ENCODE data around the gene GALNT2. TPM values are rescaled to one million over a fixed set of nuclear protein-coding genes. Genes with fewer than 3 reads are reported as not detected.

Gene GALNT2
- total RNA-seq, 1 experiment from 2014 or later = 114 TPM

DNA sequence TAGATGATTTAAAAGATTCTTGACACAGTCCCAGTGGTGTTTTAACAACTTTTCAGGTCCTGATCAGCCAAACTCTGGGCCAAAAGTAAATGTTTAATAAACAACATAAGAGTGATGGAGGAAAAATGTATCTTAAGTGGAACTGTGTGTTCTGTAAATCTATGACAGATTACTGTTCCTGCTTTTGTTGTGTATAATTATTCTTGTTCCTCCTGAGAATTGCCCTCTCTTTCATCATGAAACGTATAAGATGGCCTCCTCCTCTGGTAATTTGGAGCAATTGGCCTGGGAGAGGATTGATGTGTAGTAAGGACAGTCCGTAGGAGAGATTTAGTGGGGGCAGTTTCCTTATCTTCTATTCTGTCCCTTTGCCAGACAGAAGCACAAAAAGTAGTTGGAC is 34.5 kb downstream of the GALNT2 start:
- peaks cover 54% of the 10 kb centered on the region for H3K4me1 Mint-ChIP-seq (ENCODE audit: insufficient read depth, unreplicated experiment)
- no peaks in the 10 kb centered on the region for H3K9me3 Mint-ChIP-seq (ENCODE audit: unreplicated experiment)
- H3K36me3 Mint-ChIP-seq (ENCODE audit: insufficient read depth, unreplicated experiment) = peaks cover 7% of the 10 kb centered on the region
- no TSS peak for BruUV-seq (replicated peaks)
- intact Hi-C loops (cut with micrococcal nuclease) = no loop called here
- peak overlapping the region; percentile 21 for H3K27ac Mint-ChIP-seq (ENCODE audit: low read depth, unreplicated experiment)
- no peak for DNase-seq (ENCODE audit: unreplicated experiment)
- no peak overlapping the region for H3K4me3 Mint-ChIP-seq (ENCODE audit: unreplicated experiment)
- H3K27me3 Mint-ChIP-seq (ENCODE audit: insufficient read depth, unreplicated experiment) = no peaks in the 10 kb centered on the region
- ChIA-PET POLR2A (interaction anchor here (0.5 to 8.0 kb wide), 7 partner anchors 10 to 709 kb away, joined by 3 to 162 read pairs (median 3); partner anchors contain the start of gene GALNT2), CTCF (interaction anchor here (0.8 to 5.0 kb wide), 2 partner anchors 15 to 30 kb away, joined by 3 to 49 read pairs; no protein-coding TSS in a partner anchor)
- TF ChIP-seq CTCF (IDR thresholded peaks at IDR 0.05; ENCODE audit: unreplicated experiment) = no peak

GRCh38 chr1:230102046-230102445 is 35.0 kb downstream of the GALNT2 start:
- peaks cover 59% of the 10 kb centered on the region for H3K4me1 Mint-ChIP-seq (ENCODE audit: insufficient read depth, unreplicated experiment)
- no peak overlapping the region for H3K27ac Mint-ChIP-seq (ENCODE audit: low read depth, unreplicated experiment)
- no peak for DNase-seq (ENCODE audit: unreplicated experiment)
- no peaks in the 10 kb centered on the region for H3K27me3 Mint-ChIP-seq (ENCODE audit: insufficient read depth, unreplicated experiment)
- TF ChIP-seq CTCF (IDR thresholded peaks at IDR 0.05; ENCODE audit: unreplicated experiment) = no peak
- no peak overlapping the region for H3K4me3 Mint-ChIP-seq (ENCODE audit: unreplicated experiment)
- H3K9me3 Mint-ChIP-seq (ENCODE audit: unreplicated experiment) = no peaks in the 10 kb centered on the region
- ChIA-PET POLR2A (interaction anchor here (0.6 to 8.0 kb wide), 6 partner anchors 10 to 35 kb away, joined by 3 to 162 read pairs (median 4); partner anchors contain the start of gene GALNT2), CTCF (interaction anchor here (0.6 to 5.0 kb wide), 5 partner anchors 16 to 387 kb away, joined by 3 to 49 read pairs (median 3); no protein-coding TSS in a partner anchor)
- peaks cover 8% of the 10 kb centered on the region for H3K36me3 Mint-ChIP-seq (ENCODE audit: insufficient read depth, unreplicated experiment)
- intact Hi-C loops (cut with micrococcal nuclease) = no loop called here
- no TSS peak for BruUV-seq (replicated peaks)

- H3K4me3 Mint-ChIP-seq (ENCODE audit: unreplicated experiment) = no peak overlapping the region
- no peaks in the 10 kb centered on the region for H3K27me3 Mint-ChIP-seq (ENCODE audit: insufficient read depth, unreplicated experiment)
- intact Hi-C loops (cut with micrococcal nuclease) = no loop called here
- CTCF ChIA-PET = interaction anchor here (0.6 to 5.0 kb wide), 4 partner anchors 16 to 387 kb away, joined by 3 to 49 read pairs (median 4); no protein-coding TSS in a partner anchor
- peaks cover 8% of the 10 kb centered on the region for H3K36me3 Mint-ChIP-seq (ENCODE audit: insufficient read depth, unreplicated experiment)
- no peak overlapping the region for H3K27ac Mint-ChIP-seq (ENCODE audit: low read depth, unreplicated experiment)
- POLR2A ChIA-PET = interaction anchor here (0.7 to 8.0 kb wide), 4 partner anchors 11 to 36 kb away, joined by 3 to 162 read pairs (median 48); partner anchors contain the start of gene GALNT2
- H3K9me3 Mint-ChIP-seq (ENCODE audit: unreplicated experiment) = no peaks in the 10 kb centered on the region
- no peak for TF ChIP-seq CTCF (IDR thresholded peaks at IDR 0.05; ENCODE audit: unreplicated experiment)
- DNase-seq (ENCODE audit: unreplicated experiment) = no peak
- no TSS peak for BruUV-seq (replicated peaks)
- peaks cover 64% of the 10 kb centered on the region for H3K4me1 Mint-ChIP-seq (ENCODE audit: insufficient read depth, unreplicated experiment)
These were observed 35.4 kb downstream of the GALNT2 start for GRCh38 chr1:230102472-230102871.

GRCh38 chr1:230103306-230104173 is 36.5 kb downstream of the GALNT2 start:
- intact Hi-C loops (cut with micrococcal nuclease) = loop anchor here (2.0 kb wide), 2 partner anchors 35 to 165 kb away; no protein-coding TSS in a partner anchor
- BruUV-seq (replicated peaks) = no TSS peak
- peaks cover 67% of the 10 kb centered on the region for H3K4me1 Mint-ChIP-seq (ENCODE audit: insufficient read depth, unreplicated experiment)
- ChIA-PET POLR2A (interaction anchor here (0.6 to 8.0 kb wide), 19 partner anchors 12 to 577 kb away, joined by 3 to 162 read pairs (median 8); partner anchors contain the start of gene GALNT2), CTCF (interaction anchor here (0.6 to 5.0 kb wide), 12 partner anchors 9 to 442 kb away, joined by 3 to 49 read pairs (median 4); no protein-coding TSS in a partner anchor)
- H3K27ac Mint-ChIP-seq (ENCODE audit: low read depth, unreplicated experiment) = no peak overlapping the region
- H3K27me3 Mint-ChIP-seq (ENCODE audit: insufficient read depth, unreplicated experiment) = no peaks in the 10 kb centered on the region
- TF ChIP-seq CTCF (IDR thresholded peaks at IDR 0.05; ENCODE audit: unreplicated experiment) = no peak
- peaks cover 6% of the 10 kb centered on the region for H3K36me3 Mint-ChIP-seq (ENCODE audit: insufficient read depth, unreplicated experiment)
- H3K9me3 Mint-ChIP-seq (ENCODE audit: unreplicated experiment) = no peaks in the 10 kb centered on the region
- no peak overlapping the region for H3K4me3 Mint-ChIP-seq (ENCODE audit: unreplicated experiment)
- peak; percentile 49 for DNase-seq (ENCODE audit: unreplicated experiment)
